Activated T-cell treated with anti-CD3 and anti-CD28 coated beads, Interleukin-2, amount 50 U/mL, for 4 hours (primary cell): ENCODE data around the gene CAMTA1. TPM values are rescaled to one million over a fixed set of nuclear protein-coding genes. Genes with fewer than 3 reads are reported as not detected.

Experiments
- ATAC-seq, 2 donors: fragments of 200-7000 bp; cut with Tn5 transposase; one replicate each; pipeline ENCODE4 v1.10.0; 2021
- DNase-seq: peaks from one replicate; pipeline ENCODE4 v3.0.0-alpha.2; 2020
- H3K27me3 Mint-ChIP-seq: one replicate; pipeline ENCODE4 v1.8.0; 2021; ENCODE audit warnings: low read depth, mixed read lengths
- H3K36me3 Mint-ChIP-seq: one replicate; pipeline ENCODE4 v1.8.0; 2022; ENCODE audit warnings: mixed read lengths; ENCODE audit not compliant: insufficient read depth
- H3K4me1 Mint-ChIP-seq: one replicate; pipeline ENCODE4 v1.8.0; 2021; ENCODE audit warnings: low read depth, mixed read lengths
- H3K4me3 Mint-ChIP-seq: one replicate; pipeline ENCODE4 v1.8.0; 2021; ENCODE audit warnings: mild to moderate bottlenecking, moderate library complexity, mixed read lengths
- H3K9me3 Mint-ChIP-seq: one replicate; pipeline ENCODE4 v1.8.0; 2021; ENCODE audit warnings: mixed read lengths
- total RNA-seq, 3 donors: library from RNA; stranded (reverse); gene quantifications; one replicate each; pipeline ENCODE4 v1.2.1, GENCODE V29; 2021

The CAMTA1 gene
- total RNA-seq, 3 donors from 2014 or later, result 47.5 to 50.3 (median 47.7) TPM

- H3K4me1 Mint-ChIP-seq, result no peaks in the 10 kb centered on the region
- H3K9me3 Mint-ChIP-seq, result no peaks in the 10 kb centered on the region
- DNase-seq (no peak), ATAC-seq (no peak)
- H3K27me3 Mint-ChIP-seq, result peaks cover 10% of the 10 kb centered on the region
- no peak overlapping the region for H3K4me3 Mint-ChIP-seq
- no peaks in the 10 kb centered on the region for H3K36me3 Mint-ChIP-seq
Observed at GRCh38 chr1:7094086-7094485, 308.8 kb downstream of the CAMTA1 start.

- no peaks in the 10 kb centered on the region for H3K36me3 Mint-ChIP-seq
- peaks cover 10% of the 10 kb centered on the region for H3K27me3 Mint-ChIP-seq
- DNase-seq (no peak), ATAC-seq (no peak)
- H3K4me1 Mint-ChIP-seq, result no peaks in the 10 kb centered on the region
- no peak overlapping the region for H3K4me3 Mint-ChIP-seq
- no peaks in the 10 kb centered on the region for H3K9me3 Mint-ChIP-seq
Observed at GRCh38 chr1:7094509-7094908, 309.3 kb downstream of the CAMTA1 start.

- H3K4me1 Mint-ChIP-seq, result no peaks in the 10 kb centered on the region
- ATAC-seq (no peak), DNase-seq (no peak)
- H3K36me3 Mint-ChIP-seq, result no peaks in the 10 kb centered on the region
- peaks cover 14% of the 10 kb centered on the region for H3K27me3 Mint-ChIP-seq
- no peaks in the 10 kb centered on the region for H3K9me3 Mint-ChIP-seq
- H3K4me3 Mint-ChIP-seq, result no peak overlapping the region
Observed at GRCh38 chr1:7095343-7095964, 310.2 kb downstream of the CAMTA1 start.

GRCh38 chr1:7097938-7098592 lies 312.8 kb downstream of the CAMTA1 start:
- peaks cover 14% of the 10 kb centered on the region for H3K27me3 Mint-ChIP-seq
- no peaks in the 10 kb centered on the region for H3K9me3 Mint-ChIP-seq
- DNase-seq (no peak), ATAC-seq (no peak)
- no peaks in the 10 kb centered on the region for H3K36me3 Mint-ChIP-seq
- H3K4me3 Mint-ChIP-seq, result no peak overlapping the region
- H3K4me1 Mint-ChIP-seq, result no peaks in the 10 kb centered on the region

GRCh38 chr1:7098641-7099040 lies 313.4 kb downstream of the CAMTA1 start:
- peaks cover 14% of the 10 kb centered on the region for H3K27me3 Mint-ChIP-seq
- H3K36me3 Mint-ChIP-seq, result no peaks in the 10 kb centered on the region
- ATAC-seq (no peak), DNase-seq (no peak)
- H3K4me3 Mint-ChIP-seq, result no peak overlapping the region
- H3K9me3 Mint-ChIP-seq, result no peaks in the 10 kb centered on the region
- H3K4me1 Mint-ChIP-seq, result no peaks in the 10 kb centered on the region

DNA sequence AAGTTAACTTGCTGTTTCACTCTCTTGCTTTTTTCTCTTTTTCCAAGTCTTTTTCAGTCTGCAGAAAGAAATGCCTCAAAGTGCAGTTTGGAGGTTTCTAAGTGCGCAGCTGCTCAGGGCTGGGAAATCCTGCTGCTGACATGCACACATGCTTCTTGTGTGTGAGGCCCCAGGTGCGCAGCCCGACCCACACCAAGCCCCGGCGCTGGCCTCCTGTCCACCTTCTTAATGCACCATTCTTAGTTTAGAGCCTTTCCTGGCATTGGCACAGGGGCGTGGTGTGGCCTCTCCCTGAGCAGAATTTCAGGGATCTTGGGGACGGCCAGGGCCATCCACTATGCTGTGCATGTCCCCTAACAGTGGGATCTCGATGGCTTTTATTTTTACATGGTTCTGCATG lies 315.2 kb downstream of the CAMTA1 start:
- H3K27me3 Mint-ChIP-seq, result peaks cover 14% of the 10 kb centered on the region
- H3K4me3 Mint-ChIP-seq, result no peak overlapping the region
- ATAC-seq (no peak), DNase-seq (no peak)
- no peaks in the 10 kb centered on the region for H3K36me3 Mint-ChIP-seq
- H3K9me3 Mint-ChIP-seq, result no peaks in the 10 kb centered on the region
- no peaks in the 10 kb centered on the region for H3K4me1 Mint-ChIP-seq

DNA sequence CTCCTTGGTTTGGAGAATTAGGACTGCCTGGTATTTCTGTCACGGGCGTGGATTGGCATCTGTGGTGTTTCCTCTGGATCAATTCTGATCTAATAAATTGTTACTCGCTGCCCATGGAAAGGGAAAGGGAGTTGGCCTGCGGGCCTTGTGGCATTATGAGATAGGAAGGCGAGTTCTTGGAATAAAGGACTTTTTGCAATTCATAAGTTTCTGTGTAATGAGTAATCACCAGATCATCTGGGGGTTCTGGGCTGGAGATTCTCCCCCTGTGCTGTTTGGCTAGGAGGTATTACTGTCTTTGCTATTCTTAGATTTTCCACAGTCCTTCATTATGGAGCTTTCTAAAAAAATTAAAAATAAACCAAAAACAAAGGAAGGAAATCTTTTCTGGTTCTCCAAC lies 315.9 kb downstream of the CAMTA1 start:
- peaks cover 14% of the 10 kb centered on the region for H3K27me3 Mint-ChIP-seq
- H3K36me3 Mint-ChIP-seq, result no peaks in the 10 kb centered on the region
- H3K4me3 Mint-ChIP-seq, result no peak overlapping the region
- no peak for ATAC-seq
- H3K9me3 Mint-ChIP-seq, result no peaks in the 10 kb centered on the region
- no peaks in the 10 kb centered on the region for H3K4me1 Mint-ChIP-seq
- no peak for DNase-seq

- no peaks in the 10 kb centered on the region for H3K36me3 Mint-ChIP-seq
- no peak overlapping the region for H3K4me3 Mint-ChIP-seq
- no peaks in the 10 kb centered on the region for H3K4me1 Mint-ChIP-seq
- H3K9me3 Mint-ChIP-seq, result no peaks in the 10 kb centered on the region
- no peak for DNase-seq
- peaks cover 4% of the 10 kb centered on the region for H3K27me3 Mint-ChIP-seq
- no peak for ATAC-seq
Observed at GRCh38 chr1:7103361-7103782, 318.1 kb downstream of the CAMTA1 start.

DNA sequence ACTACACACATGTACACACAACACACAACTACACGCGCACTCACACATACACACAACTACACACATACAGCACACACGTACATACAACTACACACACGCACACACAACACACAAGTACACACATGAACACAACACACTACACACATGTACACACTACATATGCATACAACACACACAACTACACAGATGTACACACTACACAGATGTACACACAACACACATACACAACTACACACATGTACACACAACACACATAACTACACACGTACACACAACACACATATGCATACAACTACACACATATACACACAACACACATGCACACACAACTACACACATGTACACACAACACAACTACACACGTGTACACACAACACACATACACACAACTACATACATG lies 318.6 kb downstream of the CAMTA1 start:
- Mint-ChIP-seq H3K36me3 (no peaks in the 10 kb centered on the region), H3K9me3 (no peaks in the 10 kb centered on the region), H3K27me3 (peaks cover 4% of the 10 kb centered on the region), H3K4me3 (no peak overlapping the region), H3K4me1 (no peaks in the 10 kb centered on the region)
- DNase-seq (no peak), ATAC-seq (no peak)

GRCh38 chr1:7104339-7104738 lies 319.1 kb downstream of the CAMTA1 start:
- Mint-ChIP-seq H3K27me3 (peaks cover 4% of the 10 kb centered on the region), H3K9me3 (no peaks in the 10 kb centered on the region), H3K4me3 (no peak overlapping the region), H3K36me3 (no peaks in the 10 kb centered on the region), H3K4me1 (no peaks in the 10 kb centered on the region)
- ATAC-seq, result no peak
- no peak for DNase-seq

DNA sequence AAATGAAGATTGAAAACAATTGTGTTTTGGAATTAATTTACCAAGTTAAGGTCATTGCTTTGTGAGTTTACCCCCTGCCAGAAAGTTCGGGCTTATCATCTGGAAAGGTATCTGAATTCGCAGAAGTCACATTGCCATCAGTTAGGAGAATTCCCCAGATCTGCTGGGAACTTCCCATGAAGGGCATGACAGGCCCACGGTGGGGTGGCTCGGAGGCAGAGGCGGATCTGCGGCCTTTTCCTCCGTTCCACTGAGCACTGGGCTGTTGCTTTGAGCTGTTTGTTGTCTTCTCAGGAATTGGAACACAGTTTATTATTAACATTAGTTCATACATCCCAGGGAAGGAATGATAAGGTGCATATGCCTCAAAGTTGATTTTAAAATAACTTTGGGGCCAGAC lies 320.0 kb downstream of the CAMTA1 start:
- H3K4me3 Mint-ChIP-seq, result no peak overlapping the region
- no peaks in the 10 kb centered on the region for H3K36me3 Mint-ChIP-seq
- no peaks in the 10 kb centered on the region for H3K4me1 Mint-ChIP-seq
- H3K27me3 Mint-ChIP-seq, result peaks cover 2% of the 10 kb centered on the region
- H3K9me3 Mint-ChIP-seq, result no peaks in the 10 kb centered on the region
- no peak for DNase-seq
- ATAC-seq, result no peak

DNA sequence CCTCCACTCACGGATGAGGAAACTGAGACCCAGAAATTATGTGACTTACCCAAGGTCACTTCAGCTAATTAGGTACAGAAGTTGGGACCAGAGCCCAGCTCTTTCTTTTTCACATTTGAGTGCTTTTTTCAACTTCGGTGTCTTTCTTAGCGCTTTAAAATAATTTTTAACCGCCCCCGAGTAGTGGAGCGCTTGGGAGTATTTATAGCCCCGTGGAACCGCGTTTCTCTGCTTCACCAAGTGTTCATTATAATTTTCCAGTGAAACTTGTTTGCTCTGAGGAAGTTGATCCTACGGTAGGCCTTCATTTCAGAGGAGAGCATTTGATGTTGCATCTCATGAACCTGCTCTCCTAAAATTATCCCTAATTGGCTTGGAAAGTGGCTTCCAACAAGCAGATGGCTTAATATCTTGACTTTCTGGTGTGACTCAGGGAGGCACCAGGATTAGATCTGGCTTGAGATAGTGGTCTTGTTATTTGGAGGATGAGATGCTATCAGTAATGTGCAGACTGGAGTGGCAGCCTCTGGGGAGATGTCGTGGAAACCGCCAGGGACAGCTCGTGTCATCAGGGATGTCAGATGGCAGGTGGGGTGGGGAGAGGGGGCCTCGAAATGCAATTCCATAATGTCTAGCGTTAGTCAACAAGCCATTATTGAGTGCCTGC lies 321.3 kb downstream of the CAMTA1 start:
- DNase-seq (no peak), ATAC-seq (no peak)
- no peaks in the 10 kb centered on the region for H3K4me1 Mint-ChIP-seq
- peaks cover 2% of the 10 kb centered on the region for H3K27me3 Mint-ChIP-seq
- no peak overlapping the region for H3K4me3 Mint-ChIP-seq
- no peaks in the 10 kb centered on the region for H3K36me3 Mint-ChIP-seq
- no peaks in the 10 kb centered on the region for H3K9me3 Mint-ChIP-seq

GRCh38 chr1:7107109-7107830 lies 322.0 kb downstream of the CAMTA1 start:
- DNase-seq, result no peak
- no peak for ATAC-seq
- Mint-ChIP-seq H3K4me1 (no peaks in the 10 kb centered on the region), H3K36me3 (no peaks in the 10 kb centered on the region), H3K4me3 (no peak overlapping the region), H3K9me3 (no peaks in the 10 kb centered on the region), H3K27me3 (peaks cover 2% of the 10 kb centered on the region)

DNA sequence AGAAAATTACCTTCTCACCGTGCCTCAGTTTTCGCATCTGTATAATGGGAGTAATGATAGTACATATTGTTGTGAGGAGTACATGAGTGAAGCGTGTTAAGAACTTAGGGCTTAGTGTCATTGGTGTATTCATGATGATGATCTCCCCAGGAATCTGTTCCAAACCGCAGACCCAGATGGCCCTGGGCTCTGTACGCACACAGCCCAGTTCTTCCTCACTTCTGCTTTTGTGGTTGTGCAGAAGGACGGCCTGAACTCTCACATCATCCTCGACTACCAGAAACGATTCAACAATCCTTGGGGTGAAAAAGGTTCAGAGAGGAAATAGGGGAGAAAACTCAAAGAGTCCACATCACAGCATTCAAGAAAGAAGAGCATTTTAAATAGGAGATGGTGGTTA lies 323.0 kb downstream of the CAMTA1 start:
- Mint-ChIP-seq H3K4me1 (no peaks in the 10 kb centered on the region), H3K9me3 (no peaks in the 10 kb centered on the region), H3K27me3 (peaks cover 2% of the 10 kb centered on the region), H3K36me3 (no peaks in the 10 kb centered on the region), H3K4me3 (no peak overlapping the region)
- no peak for DNase-seq
- ATAC-seq, result no peak
